ENCODE measurements around the gene ZFHX3. TPM values are rescaled to one million over a fixed set of nuclear protein-coding genes. Genes with fewer than 3 reads are reported as not detected.

ZFHX3 gene
- total and polyA plus RNA-seq, 2 donors (not counting 1 experiment from before 2014, with no cell fraction given): 4.7 to 7.3 TPM

GRCh38 chr16:72884573-72884972 lies 163.4 kb downstream of the ZFHX3 start:
- no peak for DNase-seq (ENCODE audit: low read depth in 2 of 2)
- H3K9ac ChIP-seq (ENCODE audit: insufficient read depth, low read length): no peak overlapping the region
- H3K36me3 ChIP-seq (ENCODE audit: control insufficient read depth, insufficient read depth, low read length): peaks cover 15% of the 10 kb centered on the region
- H3K27me3 ChIP-seq (ENCODE audit: control insufficient read depth, insufficient read depth, low read length): no peaks in the 10 kb centered on the region
- no peaks in the 10 kb centered on the region for H3K9me3 ChIP-seq (ENCODE audit: control insufficient read depth, insufficient read depth, low read depth, low read length)
- H3K4me2 ChIP-seq (ENCODE audit: extremely low read depth, insufficient read depth, low read length): no peak overlapping the region
- no peak for TF ChIP-seq EZH2 (IDR thresholded peaks at IDR 0.05; ENCODE audit: low read length, missing control alignments)
- TF ChIP-seq, protein P1, sequence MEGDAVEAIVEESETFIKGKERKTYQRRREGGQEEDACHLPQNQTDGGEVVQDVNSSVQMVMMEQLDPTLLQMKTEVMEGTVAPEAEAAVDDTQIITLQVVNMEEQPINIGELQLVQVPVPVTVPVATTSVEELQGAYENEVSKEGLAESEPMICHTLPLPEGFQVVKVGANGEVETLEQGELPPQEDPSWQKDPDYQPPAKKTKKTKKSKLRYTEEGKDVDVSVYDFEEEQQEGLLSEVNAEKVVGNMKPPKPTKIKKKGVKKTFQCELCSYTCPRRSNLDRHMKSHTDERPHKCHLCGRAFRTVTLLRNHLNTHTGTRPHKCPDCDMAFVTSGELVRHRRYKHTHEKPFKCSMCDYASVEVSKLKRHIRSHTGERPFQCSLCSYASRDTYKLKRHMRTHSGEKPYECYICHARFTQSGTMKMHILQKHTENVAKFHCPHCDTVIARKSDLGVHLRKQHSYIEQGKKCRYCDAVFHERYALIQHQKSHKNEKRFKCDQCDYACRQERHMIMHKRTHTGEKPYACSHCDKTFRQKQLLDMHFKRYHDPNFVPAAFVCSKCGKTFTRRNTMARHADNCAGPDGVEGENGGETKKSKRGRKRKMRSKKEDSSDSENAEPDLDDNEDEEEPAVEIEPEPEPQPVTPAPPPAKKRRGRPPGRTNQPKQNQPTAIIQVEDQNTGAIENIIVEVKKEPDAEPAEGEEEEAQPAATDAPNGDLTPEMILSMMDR (conservative IDR thresholded peaks at IDR 0.05 in 1 of 2, IDR thresholded peaks at IDR 0.05 in 1 of 2; ENCODE audit: low read depth in 1 of 2, low read length in 2 of 2): no peak
- H4K20me1 ChIP-seq (ENCODE audit: control insufficient read depth, extremely low read depth, insufficient read depth, low read length): no peaks in the 10 kb centered on the region
- peaks cover 9% of the 10 kb centered on the region for H3K79me2 ChIP-seq (ENCODE audit: control insufficient read depth, insufficient read depth, low read length)
- no peak overlapping the region for H3K27ac ChIP-seq (ENCODE audit: insufficient read depth, low read length)
- H2AFZ ChIP-seq (ENCODE audit: low read length): no peak overlapping the region
- H3K4me1 ChIP-seq (ENCODE audit: control insufficient read depth, extremely low read depth, insufficient read depth, low read length): peaks cover 4% of the 10 kb centered on the region
- no peak overlapping the region for H3K4me3 ChIP-seq (replicated peaks in 1 of 4; ENCODE audit: control extremely low read depth in 1 of 4, insufficient read depth in 1 of 4, low read depth in 3 of 4, low read length in 4 of 4)

DNA sequence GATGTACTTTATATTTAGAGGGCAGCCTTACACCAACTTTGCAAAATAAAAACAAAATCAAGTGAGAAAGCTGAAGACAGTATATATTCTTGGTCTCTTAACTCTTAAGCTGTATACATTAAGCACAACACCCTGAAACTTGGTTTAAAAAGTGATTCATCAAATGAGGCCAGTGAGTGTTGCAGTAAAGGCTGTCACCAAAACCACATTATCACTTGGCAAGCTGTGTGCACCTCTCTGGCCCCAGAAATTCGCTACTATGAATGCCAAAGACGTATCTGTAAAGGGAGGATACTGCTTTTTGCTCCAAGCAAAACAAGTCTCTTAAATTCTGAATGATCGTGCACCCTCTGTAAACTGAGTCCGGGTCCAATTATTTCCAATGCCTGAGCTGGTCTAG lies 163.9 kb downstream of the ZFHX3 start:
- no peaks in the 10 kb centered on the region for H3K9me3 ChIP-seq (ENCODE audit: control insufficient read depth, insufficient read depth, low read depth, low read length)
- no peaks in the 10 kb centered on the region for H4K20me1 ChIP-seq (ENCODE audit: control insufficient read depth, extremely low read depth, insufficient read depth, low read length)
- H3K27ac ChIP-seq (ENCODE audit: insufficient read depth, low read length): no peak overlapping the region
- no peak overlapping the region for H3K9ac ChIP-seq (ENCODE audit: insufficient read depth, low read length)
- H3K27me3 ChIP-seq (ENCODE audit: control insufficient read depth, insufficient read depth, low read length): no peaks in the 10 kb centered on the region
- no peak overlapping the region for H3K4me3 ChIP-seq (replicated peaks in 1 of 4; ENCODE audit: control extremely low read depth in 1 of 4, insufficient read depth in 1 of 4, low read depth in 3 of 4, low read length in 4 of 4)
- DNase-seq (ENCODE audit: low read depth in 2 of 2): peak; percentile 33 to 73
- H3K79me2 ChIP-seq (ENCODE audit: control insufficient read depth, insufficient read depth, low read length): peaks cover 9% of the 10 kb centered on the region
- TF ChIP-seq, protein P1 (conservative IDR thresholded peaks at IDR 0.05 in 1 of 2, IDR thresholded peaks at IDR 0.05 in 1 of 2; ENCODE audit: low read depth in 1 of 2, low read length in 2 of 2): no peak
- no peak for TF ChIP-seq EZH2 (IDR thresholded peaks at IDR 0.05; ENCODE audit: low read length, missing control alignments)
- H3K36me3 ChIP-seq (ENCODE audit: control insufficient read depth, insufficient read depth, low read length): peaks cover 13% of the 10 kb centered on the region
- peak overlapping the region; percentile 32 for H3K4me2 ChIP-seq (ENCODE audit: extremely low read depth, insufficient read depth, low read length)
- H3K4me1 ChIP-seq (ENCODE audit: control insufficient read depth, extremely low read depth, insufficient read depth, low read length): peaks cover 4% of the 10 kb centered on the region
- no peak overlapping the region for H2AFZ ChIP-seq (ENCODE audit: low read length)

DNA sequence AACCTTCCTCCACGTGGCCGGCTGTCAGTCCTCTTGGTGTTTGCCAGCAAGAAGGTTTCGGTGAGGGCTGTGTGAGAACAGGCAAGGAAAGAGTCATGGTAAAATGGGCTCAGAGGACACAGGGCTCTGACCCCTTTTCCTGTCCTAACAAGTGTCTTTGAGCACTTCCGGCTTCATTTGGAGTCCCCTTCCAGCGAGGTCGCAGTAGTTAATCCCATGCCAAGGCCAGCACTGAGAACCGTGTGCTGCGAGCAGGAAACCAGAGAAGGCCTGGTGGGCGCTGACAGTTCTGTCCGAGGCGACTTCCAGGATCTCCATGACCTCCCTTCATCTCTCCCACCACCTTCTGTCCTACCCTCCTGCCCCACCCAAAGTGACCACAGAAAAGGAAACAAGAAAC lies 168.1 kb downstream of the ZFHX3 start:
- Histone ChIP-seq H3K4me2 (ENCODE audit: extremely low read depth, insufficient read depth, low read length) (no peak overlapping the region), H3K27ac (ENCODE audit: insufficient read depth, low read length) (no peak overlapping the region), H3K27me3 (ENCODE audit: control insufficient read depth, insufficient read depth, low read length) (no peaks in the 10 kb centered on the region), H3K4me1 (ENCODE audit: control insufficient read depth, extremely low read depth, insufficient read depth, low read length) (peaks cover 28% of the 10 kb centered on the region), H3K36me3 (ENCODE audit: control insufficient read depth, insufficient read depth, low read length) (peaks cover 2% of the 10 kb centered on the region), H3K9me3 (ENCODE audit: control insufficient read depth, insufficient read depth, low read depth, low read length) (no peaks in the 10 kb centered on the region), H3K9ac (ENCODE audit: insufficient read depth, low read length) (no peak overlapping the region), H3K4me3 (replicated peaks in 1 of 4; ENCODE audit: control extremely low read depth in 1 of 4, insufficient read depth in 1 of 4, low read depth in 3 of 4, low read length in 4 of 4) (no peak overlapping the region), H2AFZ (ENCODE audit: low read length) (no peak overlapping the region), H4K20me1 (ENCODE audit: control insufficient read depth, extremely low read depth, insufficient read depth, low read length) (no peaks in the 10 kb centered on the region), H3K79me2 (ENCODE audit: control insufficient read depth, insufficient read depth, low read length) (peaks cover 9% of the 10 kb centered on the region)
- no peak for DNase-seq (ENCODE audit: low read depth in 2 of 2)
- TF ChIP-seq, protein P1 (conservative IDR thresholded peaks at IDR 0.05 in 1 of 2, IDR thresholded peaks at IDR 0.05 in 1 of 2; ENCODE audit: low read depth in 1 of 2, low read length in 2 of 2): no peak
- no peak for TF ChIP-seq EZH2 (IDR thresholded peaks at IDR 0.05; ENCODE audit: low read length, missing control alignments)

All from fibroblast of lung (primary cell).